HL-60/S4 treated with phorbol 12-myristate 13-acetate at 8.2 ng/mL for 4 days and 3 days (cell line): Measurements from ENCODE around the gene SFSWAP.
"Not testable (repeated sequence)": the region's sequence is repeated elsewhere in the genome, so short reads cannot be mapped to it uniquely, and the experiment has no call there.

ENCODE experiments used
- in situ Hi-C: fragments of 300-500 bp; cut with MboI; formaldehyde crosslinking; loops from 2 replicates; pipeline ENCODE4 v1.15.0; 2022; ENCODE audit warnings: low sequenced_read_pairs

Gene SFSWAP

GRCh38 chr12:131701705-131702572, 9.0 kb upstream of the SFSWAP start:
- in situ Hi-C loops: no loop called here

GRCh38 chr12:131702573-131702877, 8.4 kb upstream of the SFSWAP start:
- in situ Hi-C loops: no loop called here

- in situ Hi-C loops: no loop called here
Observed at GRCh38 chr12:131703161-131703560, 7.7 kb upstream of the SFSWAP start.

GRCh38 chr12:131704509-131704908, 6.4 kb upstream of the SFSWAP start:
- in situ Hi-C loops: no loop called here

- in situ Hi-C loops: not testable (repeated sequence)
Observed at GRCh38 chr12:131706709-131707108, 4.2 kb upstream of the SFSWAP start.

DNA sequence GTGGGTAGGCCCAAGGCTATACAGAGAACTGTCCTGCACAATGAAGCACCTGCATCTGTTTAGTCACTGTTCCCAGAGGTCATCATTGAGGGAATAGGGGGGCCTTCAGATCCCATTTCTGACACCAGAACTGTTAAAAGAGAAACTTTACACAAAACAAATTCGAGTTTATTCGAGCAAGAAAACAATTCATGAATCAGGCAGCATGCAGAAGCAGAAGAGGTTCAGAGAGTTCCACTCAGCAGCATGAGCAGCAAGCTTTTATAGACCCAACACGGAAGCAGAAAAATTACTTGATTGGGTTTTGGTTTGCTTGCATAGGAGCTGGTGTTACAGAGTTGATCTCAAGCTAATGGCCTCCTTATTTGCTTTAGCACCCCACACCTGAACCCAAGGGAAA, 1.7 kb upstream of the SFSWAP start:
- in situ Hi-C loops: no loop called here

DNA sequence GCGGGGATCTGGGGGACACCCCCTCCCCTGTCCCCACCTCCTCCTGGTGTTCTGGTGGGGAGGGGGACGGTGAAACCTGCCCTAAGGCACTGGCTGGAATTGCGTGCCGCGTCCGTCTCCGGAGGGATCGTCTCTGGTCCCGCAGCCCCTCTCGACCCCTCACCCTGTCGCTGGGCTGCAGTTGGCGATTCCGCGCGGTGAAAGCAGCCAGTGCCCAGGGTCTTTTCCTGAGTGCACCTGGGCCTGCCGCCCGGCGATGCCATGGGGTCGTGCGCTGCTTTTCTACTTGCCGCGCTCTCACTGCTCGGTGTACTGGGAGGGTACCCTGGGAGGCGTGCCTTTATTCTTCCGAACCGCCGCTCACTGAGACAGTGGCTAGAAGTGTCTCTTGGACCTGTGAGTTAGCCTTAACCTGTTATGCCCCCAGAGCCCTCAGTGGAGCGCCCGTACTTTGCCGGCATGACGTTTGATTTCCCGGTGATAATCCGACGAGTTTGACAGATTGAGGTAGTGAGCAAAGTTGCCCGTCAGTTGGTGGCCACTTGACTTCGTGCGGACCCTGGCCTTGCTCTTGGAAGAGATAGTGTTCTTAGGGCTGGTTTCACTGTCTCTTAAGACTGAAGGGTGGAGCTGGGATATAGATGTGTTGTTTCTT, 788 bp downstream of the SFSWAP start:
- in situ Hi-C loops: no loop called here

DNA sequence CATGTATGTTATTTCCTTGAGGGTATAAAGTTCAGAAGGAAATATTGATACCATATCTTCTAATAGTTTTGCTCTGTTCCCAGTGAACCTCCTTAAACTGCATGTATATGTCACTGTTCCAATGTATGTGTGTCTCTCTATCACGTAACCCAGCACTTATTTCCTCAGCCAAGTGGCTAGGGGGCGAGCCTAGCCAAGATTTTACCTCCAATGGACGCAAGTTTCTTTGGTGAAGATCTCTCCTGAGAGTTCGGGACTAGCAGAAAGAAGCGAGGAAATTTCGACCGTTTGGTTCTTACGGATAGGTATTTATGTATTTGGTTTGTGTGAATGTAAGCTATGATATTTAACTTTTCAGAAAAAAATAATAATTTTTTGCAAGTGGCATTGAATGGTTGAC, 2.5 kb downstream of the SFSWAP start:
- in situ Hi-C loops: no loop called here

DNA sequence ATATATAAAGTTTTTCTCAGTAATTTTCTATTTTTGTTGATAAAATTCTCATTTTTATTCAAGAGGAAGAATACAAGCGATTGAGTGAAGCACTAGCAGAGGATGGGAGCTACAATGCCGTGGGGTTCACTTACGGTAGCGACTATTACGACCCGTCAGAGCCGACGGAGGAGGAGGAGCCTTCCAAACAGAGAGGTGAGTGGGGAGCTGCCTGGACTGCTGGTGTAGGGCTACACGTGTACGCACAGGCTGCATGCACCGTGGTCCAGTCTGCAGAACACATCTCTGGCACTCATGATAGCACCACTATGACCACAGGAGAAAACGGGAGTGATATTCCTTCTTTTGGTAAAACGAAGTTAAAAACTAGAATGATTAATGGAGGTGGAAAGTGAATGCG, 3.9 kb downstream of the SFSWAP start:
- in situ Hi-C loops: no loop called here

GRCh38 chr12:131716282-131716681, 5.4 kb downstream of the SFSWAP start:
- in situ Hi-C loops: no loop called here

- in situ Hi-C loops: no loop called here
Observed at GRCh38 chr12:131720241-131720640, 9.4 kb downstream of the SFSWAP start.

DNA sequence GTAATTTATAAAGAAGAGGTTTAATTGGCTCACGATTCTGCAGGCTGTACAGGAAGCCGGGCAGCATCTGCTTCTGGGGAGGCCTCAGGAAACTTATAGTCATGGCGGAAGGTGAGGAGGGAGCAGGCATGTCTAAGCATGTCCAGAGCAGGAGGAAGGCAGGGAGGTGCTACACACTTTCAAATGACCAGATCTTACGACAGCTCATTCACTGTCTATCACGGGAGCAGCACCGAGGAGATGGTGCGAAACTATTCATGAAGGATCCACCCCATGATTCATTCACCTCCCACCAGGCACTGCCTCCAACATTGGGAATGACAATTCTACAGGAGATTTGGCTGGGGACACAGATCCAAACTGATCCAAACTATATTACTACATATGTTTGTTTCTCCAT, 10.0 kb downstream of the SFSWAP start:
- in situ Hi-C loops: no loop called here

- in situ Hi-C loops: no loop called here
Observed at GRCh38 chr12:131721548-131721947, 10.7 kb downstream of the SFSWAP start.

- in situ Hi-C loops: no loop called here
Observed at GRCh38 chr12:131723532-131723931, 12.6 kb downstream of the SFSWAP start.

DNA sequence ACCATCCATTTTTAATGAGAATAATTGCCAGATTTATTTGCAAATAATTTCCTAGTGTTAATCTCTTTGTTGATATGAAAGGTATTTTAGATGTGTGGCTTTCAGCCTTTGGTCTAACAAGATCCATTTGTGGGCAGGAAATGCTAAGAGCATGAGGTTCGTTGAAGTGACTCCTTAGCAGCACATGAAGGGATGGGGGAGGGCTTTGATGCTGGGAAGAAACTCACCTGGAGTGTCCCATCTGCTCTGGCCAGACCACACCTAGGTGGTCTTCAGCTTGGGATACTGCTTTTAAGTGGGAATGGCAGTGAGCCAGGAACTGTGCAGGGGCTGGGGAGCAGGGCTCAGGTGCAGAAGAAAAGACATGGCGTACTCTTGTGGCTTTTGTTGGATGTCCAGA, 13.6 kb downstream of the SFSWAP start:
- in situ Hi-C loops: no loop called here

- in situ Hi-C loops: no loop called here
Observed at GRCh38 chr12:131725503-131725902, 14.6 kb downstream of the SFSWAP start.

- in situ Hi-C loops: no loop called here
Observed at GRCh38 chr12:131728720-131729119, 17.8 kb downstream of the SFSWAP start.

GRCh38 chr12:131729254-131729955, 18.5 kb downstream of the SFSWAP start:
- in situ Hi-C loops: no loop called here

DNA sequence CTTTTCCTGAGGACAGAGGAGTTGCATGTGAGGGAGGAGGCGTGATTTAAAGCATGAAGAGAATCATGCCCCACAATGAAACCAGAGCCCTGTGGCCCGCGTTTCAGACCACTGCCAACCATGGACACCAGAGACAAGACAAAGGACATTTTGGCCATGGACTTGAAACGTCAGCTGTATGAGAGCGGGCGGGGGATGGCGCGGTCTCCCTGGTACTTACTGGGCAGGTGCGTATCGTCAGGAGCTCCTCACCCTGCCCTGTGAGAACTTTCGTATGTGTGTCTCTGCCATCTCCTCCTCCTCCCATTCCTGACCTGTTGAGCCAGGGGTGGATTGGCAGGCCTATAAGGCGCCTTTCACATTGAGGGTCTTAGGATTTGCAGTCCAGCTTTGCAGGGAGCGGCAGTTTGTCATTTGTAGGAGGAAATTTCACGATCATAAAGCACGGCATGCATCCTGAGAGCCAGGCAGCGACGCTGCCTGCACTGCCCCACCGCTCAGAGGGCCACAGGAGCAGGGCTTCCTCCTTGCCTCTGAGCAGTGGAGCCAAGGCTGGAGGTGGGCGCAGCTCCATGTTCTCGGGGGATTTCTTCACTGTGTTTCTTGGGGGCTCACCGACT, 22.2 kb downstream of the SFSWAP start:
- in situ Hi-C loops: no loop called here

DNA sequence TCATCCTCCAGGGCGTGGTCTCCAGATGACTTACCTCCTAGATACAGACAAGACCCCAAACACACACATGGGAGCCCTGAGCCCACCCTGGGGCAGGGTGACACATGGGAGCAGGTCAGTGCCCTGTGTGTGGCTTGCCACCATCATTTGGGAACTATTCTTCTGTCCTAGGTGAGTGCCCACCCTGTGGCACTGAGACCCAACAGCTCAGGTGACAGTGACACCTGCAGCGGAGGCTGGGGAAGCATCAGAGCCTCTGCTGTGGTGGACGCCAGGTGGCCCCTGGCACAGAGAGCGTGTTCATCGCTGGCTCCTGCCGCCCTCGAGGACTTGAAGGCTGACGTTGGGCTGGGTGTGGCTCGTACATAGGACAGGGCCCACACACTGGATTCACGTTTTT, 23.0 kb downstream of the SFSWAP start:
- in situ Hi-C loops: no loop called here

- in situ Hi-C loops: no loop called here
Observed at GRCh38 chr12:131734336-131735152, 23.7 kb downstream of the SFSWAP start.
